LNCAP (cell line): ENCODE data around the gene CHMP6.

ENCODE experiments used
- TF ChIP-seq, protein P1 (sequence below): fragments of 450-650 bp; IDR thresholded peaks from 2 replicates; pipeline ENCODE4 v1.5.1; 2017; ENCODE audit warnings: mild to moderate bottlenecking

The CHMP6 gene

DNA sequence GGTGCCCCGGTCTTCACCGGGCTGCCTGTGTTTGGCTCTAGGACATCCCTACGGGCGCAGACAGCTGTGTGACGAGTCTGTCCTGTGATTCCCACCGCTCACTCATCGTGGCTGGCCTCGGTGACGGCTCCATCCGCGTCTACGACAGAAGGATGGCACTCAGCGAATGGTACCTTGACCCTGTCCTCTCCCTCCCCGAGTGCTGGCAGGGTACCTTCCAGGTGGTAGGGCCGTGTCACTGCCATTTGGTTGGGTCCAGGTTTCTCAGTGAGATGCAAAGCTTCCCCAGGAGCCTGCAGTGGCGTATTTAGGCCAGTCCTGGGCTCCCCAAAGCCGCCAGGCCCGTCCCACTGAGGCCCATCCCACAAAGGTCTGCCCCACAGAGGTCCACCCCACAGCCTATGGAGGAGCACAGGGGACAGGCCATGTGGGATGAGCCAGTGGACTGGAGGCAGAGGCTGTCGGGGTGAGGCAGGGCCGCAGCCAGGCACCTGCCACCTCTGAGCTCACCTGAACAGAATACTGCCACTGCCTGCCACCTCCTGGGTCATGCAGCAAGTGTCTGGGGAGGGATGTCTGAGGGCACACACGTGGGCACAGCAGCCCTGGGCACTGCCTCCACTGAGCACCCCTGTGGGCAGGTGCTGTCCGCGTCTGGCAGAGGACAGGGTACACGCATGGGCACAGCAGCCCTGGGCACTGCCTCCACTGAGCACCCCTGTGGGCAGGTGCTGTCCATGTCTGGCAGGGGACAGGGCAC, 31.4 kb upstream of the CHMP6 start:
- TF ChIP-seq, protein P1, sequence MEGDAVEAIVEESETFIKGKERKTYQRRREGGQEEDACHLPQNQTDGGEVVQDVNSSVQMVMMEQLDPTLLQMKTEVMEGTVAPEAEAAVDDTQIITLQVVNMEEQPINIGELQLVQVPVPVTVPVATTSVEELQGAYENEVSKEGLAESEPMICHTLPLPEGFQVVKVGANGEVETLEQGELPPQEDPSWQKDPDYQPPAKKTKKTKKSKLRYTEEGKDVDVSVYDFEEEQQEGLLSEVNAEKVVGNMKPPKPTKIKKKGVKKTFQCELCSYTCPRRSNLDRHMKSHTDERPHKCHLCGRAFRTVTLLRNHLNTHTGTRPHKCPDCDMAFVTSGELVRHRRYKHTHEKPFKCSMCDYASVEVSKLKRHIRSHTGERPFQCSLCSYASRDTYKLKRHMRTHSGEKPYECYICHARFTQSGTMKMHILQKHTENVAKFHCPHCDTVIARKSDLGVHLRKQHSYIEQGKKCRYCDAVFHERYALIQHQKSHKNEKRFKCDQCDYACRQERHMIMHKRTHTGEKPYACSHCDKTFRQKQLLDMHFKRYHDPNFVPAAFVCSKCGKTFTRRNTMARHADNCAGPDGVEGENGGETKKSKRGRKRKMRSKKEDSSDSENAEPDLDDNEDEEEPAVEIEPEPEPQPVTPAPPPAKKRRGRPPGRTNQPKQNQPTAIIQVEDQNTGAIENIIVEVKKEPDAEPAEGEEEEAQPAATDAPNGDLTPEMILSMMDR, result no peak

DNA sequence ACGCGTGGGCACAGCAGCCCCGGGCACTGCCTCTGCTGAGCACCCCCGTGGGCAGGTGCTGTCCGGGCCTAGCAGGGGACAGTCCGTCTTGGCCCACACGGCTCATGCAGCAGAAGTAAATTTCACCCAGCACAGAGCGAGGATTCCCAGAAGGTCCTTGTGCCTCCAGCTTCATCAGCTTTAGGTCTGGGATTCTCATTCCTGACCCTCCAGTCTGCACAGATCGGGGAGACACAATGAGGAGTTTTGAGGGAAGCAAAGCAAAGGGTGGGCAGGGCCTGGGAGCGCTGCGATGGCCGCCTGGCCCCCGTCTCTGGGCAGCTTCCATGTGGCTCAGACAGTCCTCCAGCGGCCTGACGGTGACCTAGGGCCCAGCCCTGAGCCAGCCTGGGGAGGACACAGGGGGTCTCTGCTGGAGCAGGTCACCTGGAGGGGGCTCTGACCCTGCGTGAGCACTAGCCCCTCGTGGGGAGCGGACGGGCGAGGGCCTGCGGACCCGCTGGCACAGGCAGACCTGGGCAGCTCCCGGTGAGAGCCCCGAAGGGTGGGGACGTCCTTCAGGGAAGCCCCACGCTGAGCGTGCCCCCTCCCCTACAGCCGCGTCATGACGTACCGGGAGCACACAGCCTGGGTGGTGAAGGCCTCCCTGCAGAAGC, 30.7 kb upstream of the CHMP6 start:
- TF ChIP-seq, protein P1, result no peak

DNA sequence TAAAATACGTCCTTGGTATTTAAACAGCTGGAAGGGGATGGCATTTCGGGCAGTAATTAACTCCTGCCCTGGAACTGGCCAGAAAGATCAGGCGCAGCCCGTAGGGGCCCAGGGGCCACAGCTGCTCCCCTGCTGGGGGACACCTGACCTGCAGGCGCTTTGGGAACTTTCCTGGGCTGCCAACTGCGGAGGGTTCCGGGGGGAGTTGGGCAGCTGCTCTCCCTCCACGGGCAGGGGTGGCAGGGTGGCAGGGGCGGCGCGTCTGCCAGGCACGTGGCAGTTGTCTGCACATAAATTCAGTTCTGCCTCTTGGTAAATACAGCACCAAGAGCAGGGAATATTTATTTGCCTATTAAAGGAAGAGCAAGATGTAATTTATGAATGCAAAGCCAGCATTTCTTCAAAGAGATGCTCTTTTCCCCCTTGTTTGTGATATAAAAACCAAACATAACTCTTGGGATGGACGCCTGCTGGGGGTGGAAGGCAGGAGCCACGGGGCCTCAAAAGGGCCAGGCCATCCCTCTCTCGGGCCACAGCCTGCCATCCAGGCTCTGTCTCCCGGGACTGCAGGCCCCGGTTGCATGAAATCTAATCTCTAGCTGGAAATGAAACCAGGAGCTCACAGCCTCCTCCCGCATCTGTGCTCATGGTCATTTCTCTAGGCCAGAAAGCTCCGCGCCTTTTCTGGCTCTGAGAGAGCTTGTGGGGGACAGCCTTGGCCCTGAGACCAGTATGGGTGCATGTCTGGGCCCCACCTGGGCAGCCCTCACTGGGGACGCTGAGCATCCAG, 29.9 kb upstream of the CHMP6 start:
- TF ChIP-seq, protein P1, result no peak

DNA sequence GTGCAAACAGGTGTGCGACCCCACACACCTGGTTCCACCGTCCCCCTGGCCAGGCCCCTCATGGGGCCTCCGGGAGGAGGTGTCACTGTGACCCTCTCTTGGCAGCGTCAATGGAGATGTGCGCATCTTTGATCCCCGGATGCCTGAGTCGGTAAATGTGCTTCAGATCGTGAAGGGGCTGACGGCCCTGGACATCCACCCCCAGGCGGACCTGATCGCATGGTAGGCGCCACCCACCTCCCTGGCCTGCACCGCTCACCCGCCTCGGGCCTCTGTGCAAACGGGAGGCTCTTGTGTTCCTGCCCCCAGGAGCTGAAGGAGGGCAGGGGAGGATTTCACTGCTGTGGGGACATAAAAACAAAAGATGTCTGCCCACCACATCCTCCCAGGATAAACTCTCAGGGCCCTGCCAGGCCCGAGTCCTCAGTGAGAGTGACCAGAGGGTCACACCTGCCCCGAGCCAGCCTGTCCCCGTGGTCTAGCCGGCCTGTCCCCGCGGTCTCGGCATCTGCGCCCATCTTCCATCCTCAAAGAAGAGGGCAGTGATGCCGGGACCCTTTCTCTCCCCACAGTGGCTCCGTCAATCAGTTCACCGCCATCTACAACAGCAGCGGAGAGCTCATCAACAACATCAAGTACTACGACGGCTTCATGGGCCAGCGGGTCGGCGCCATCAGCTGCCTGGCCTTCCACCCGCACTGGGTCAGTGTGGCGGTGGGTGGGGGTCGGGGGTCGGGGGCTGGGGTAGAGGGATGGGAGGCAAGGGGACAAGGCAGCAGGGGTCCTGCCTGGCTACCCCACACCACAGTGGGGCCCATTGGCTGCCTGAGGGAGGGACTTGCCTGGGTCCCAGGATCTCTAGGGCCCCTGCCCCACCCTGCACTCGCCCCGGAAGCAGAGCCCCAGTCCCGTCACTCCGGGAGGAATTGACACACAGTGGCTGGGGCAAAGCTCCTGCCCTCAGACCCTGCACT, 29.0 kb upstream of the CHMP6 start:
- TF ChIP-seq, protein P1, result no peak

DNA sequence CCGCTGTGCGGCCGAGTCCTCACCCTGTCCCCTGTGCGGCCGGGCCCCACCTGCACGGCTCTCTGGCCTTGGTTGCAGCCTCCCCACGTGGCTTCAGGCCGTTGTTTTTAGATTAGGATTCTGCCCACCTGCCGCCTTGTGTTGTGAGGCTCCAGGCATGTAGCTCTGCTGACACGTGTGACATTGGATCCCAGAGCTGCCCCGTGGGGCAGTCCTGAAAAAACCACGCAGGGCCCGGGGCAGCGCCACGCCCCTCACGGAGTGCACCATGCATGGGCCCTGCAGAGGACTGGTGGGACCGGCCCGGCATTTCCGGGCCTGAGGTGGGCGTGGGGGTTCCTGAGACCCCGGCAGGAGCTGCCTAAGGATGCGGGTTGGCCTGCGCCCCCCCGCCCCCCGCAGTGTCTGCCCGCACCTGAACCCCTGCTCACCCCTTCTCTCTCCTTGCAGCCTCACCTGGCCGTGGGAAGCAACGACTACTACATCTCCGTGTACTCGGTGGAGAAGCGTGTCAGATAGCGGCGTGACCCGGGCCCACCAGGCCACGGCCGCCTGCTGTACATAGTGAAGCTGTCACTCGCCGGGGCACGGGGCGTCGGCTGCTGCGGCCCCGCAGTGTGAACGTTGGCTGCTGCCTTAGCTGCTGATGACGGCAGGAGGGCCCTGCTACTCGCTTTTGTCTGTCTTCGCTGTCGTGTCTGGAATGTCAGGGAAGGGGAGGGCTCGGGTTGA, 27.7 kb upstream of the CHMP6 start:
- TF ChIP-seq, protein P1, result no peak

DNA sequence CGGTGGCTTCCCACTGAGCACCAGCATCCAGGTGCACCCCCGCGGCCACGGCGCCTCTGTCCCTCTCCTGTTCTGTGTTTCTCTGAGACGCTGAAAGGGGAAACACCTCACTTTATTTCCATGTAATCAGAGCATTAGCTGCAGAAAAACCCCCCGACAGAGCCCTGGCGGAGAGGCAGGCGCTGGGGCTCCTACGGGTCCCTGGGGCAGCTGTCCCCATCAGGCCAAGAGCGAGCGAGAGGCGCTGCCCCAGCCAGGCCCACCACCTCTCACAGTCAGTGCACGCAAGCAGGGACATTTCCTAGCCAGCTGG, 27.1 kb upstream of the CHMP6 start:
- TF ChIP-seq, protein P1, result no peak
